Neural progenitor cell (in vitro differentiated cells): Measurements from ENCODE around the gene TFCP2. TPM values are rescaled to one million over a fixed set of nuclear protein-coding genes. Genes with fewer than 3 reads are reported as not detected.

Experiments used
- DNase-seq: peaks from one replicate; pipeline ENCODE4 v3.0.0-alpha.2; 2016; ENCODE audit warnings: low spot score
- H2AFZ ChIP-seq: fragments of 200-600 bp; sonication (generic); replicated peaks from 2 replicates; pipeline ENCODE4 v1.6.1; 2016; ENCODE audit warnings: antibody characterized with exemption
- H3F3A ChIP-seq: fragments of 200-600 bp; sonication (generic); 2 replicates; pipeline ENCODE4 v1.6.1; 2016; ENCODE audit warnings: antibody characterized with exemption, low read depth
- H3K27ac ChIP-seq: fragments of 200-600 bp; sonication (generic); 2 replicates; pipeline ENCODE4 v1.5.1; 2016; ENCODE audit warnings: mild to moderate bottlenecking
- H3K27me3 ChIP-seq: fragments of 200-600 bp; sonication (generic); 2 replicates; pipeline ENCODE4 v1.6.1; 2016; ENCODE audit warnings: mild to moderate bottlenecking, moderate library complexity
- H3K36me3 ChIP-seq: fragments of 200-600 bp; sonication (generic); 2 replicates; pipeline ENCODE4 v1.5.1; 2016
- H3K4me1 ChIP-seq: fragments of 200-600 bp; sonication (generic); 2 replicates; pipeline ENCODE4 v1.6.1; 2016; ENCODE audit warnings: mixed run types
- H3K4me2 ChIP-seq: fragments of 200-600 bp; sonication (generic); 2 replicates; pipeline ENCODE4 v1.6.1; 2016
- H3K4me3 ChIP-seq: fragments of 200-600 bp; sonication (generic); 2 replicates; pipeline ENCODE4 v1.5.1; 2016
- H3K79me2 ChIP-seq: fragments of 200-600 bp; sonication (generic); 2 replicates; pipeline ENCODE4 v1.6.1; 2016; ENCODE audit warnings: low read depth
- H3K9ac ChIP-seq: fragments of 200-600 bp; sonication (generic); 2 replicates; pipeline ENCODE4 v1.6.1; 2016
- H3K9me3 ChIP-seq: fragments of 200-600 bp; sonication (generic); 2 replicates; pipeline ENCODE4 v1.5.1; 2016; ENCODE audit warnings: low read depth
- H4K20me1 ChIP-seq: fragments of 200-600 bp; sonication (generic); 2 replicates; pipeline ENCODE4 v1.6.1; 2016; ENCODE audit warnings: low read depth
- H3K27ac Mint-ChIP-seq: 3 replicates; pipeline ENCODE4 v1.8.0; 2021; ENCODE audit warnings: mixed read lengths
- H3K27me3 Mint-ChIP-seq: 2 replicates; pipeline ENCODE4 v1.8.0; 2022; ENCODE audit warnings: low read depth, mild to moderate bottlenecking, inconsistent platforms, moderate library complexity, mixed read lengths; ENCODE audit not compliant: insufficient read depth
- H3K36me3 Mint-ChIP-seq: 3 replicates; pipeline ENCODE4 v1.8.0; 2021; ENCODE audit warnings: mixed read lengths
- H3K4me1 Mint-ChIP-seq: 3 replicates; pipeline ENCODE4 v1.8.0; 2021; ENCODE audit warnings: mixed read lengths
- H3K4me3 Mint-ChIP-seq: 3 replicates; pipeline ENCODE4 v1.8.0; 2021; ENCODE audit warnings: mild to moderate bottlenecking, moderate library complexity, mixed read lengths
- H3K9me3 Mint-ChIP-seq: 3 replicates; pipeline ENCODE4 v1.8.0; 2020; ENCODE audit warnings: mixed read lengths
- EZH2 ChIP-seq: fragments of 200-600 bp; sonication (generic); IDR thresholded peaks from 2 replicates; pipeline ENCODE4 v1.6.1; 2017; ENCODE audit warnings: antibody characterized with exemption, mild to moderate bottlenecking, moderate library complexity
- EZH2phosphoT487 ChIP-seq: fragments of 200-600 bp; sonication (generic); IDR thresholded peaks from 2 replicates; pipeline ENCODE4 v1.6.1; 2017; ENCODE audit warnings: antibody characterized with exemption
- total RNA-seq: library from RNA; depleted of rRNA; stranded (reverse); fragments of >200 nt; gene quantifications from 2 replicates; pipeline ENCODE4 v1.2.3, GENCODE V29; 2015; ENCODE audit warnings: low replicate concordance
- TF ChIP-seq, protein P1 (sequence below): fragments of 200-600 bp; sonication (generic); IDR thresholded peaks from 2 replicates; pipeline ENCODE4 v1.5.1; 2017; ENCODE audit warnings: antibody characterized with exemption, mild to moderate bottlenecking

TFCP2 gene
- total RNA-seq, 1 donor from 2014 or later = 28.8 TPM

DNA sequence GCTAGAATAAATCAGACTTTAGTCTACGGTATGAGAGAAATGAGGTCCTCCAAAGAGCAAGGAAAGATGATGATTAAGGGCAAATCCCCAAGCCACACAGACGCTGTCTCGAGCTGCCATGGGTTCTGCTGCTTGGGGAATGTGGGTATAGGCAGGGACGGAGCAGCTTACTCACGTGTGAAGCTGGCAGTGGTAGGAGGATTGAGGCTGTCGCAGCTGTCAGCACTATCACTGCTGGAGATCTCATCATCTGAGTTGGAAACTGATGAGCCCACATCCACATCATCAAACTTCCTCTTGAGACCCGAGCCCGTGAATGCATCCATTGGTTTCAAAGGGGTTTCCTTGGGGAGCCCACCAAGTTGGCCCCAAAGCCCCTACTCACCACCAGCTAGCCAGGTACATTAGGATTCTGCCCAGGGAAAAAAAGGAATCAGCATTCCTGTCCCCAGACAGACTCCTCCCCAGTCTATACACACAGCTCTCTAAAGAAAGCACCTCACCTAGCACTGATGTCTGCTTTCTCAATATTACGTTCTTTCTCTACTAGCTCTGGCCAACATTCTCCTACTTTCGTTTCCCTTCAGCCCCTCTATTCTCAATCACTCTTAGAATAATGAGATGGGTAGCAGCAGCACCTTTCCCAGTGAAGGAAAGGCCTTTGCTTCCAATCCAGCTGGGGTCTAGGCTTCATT lies 96.6 kb downstream of the TFCP2 start:
- no peak overlapping the region for H2AFZ ChIP-seq
- Mint-ChIP-seq H3K4me3 (no peak overlapping the region), H3K27ac (no peak overlapping the region), H3K4me1 (peaks cover 14% of the 10 kb centered on the region), H3K36me3 (peaks cover 16% of the 10 kb centered on the region), H3K27me3 (no peaks in the 10 kb centered on the region), H3K9me3 (no peaks in the 10 kb centered on the region)
- no peak overlapping the region for H3K9ac ChIP-seq
- no peaks in the 10 kb centered on the region for H3K36me3 ChIP-seq
- no peak overlapping the region for H3K4me3 ChIP-seq
- no peaks in the 10 kb centered on the region for H3K27me3 ChIP-seq
- peaks cover 58% of the 10 kb centered on the region for H4K20me1 ChIP-seq
- no peaks in the 10 kb centered on the region for H3K9me3 ChIP-seq
- peaks cover 1% of the 10 kb centered on the region for H3K4me1 ChIP-seq
- H3K27ac ChIP-seq = no peak overlapping the region
- peaks cover 65% of the 10 kb centered on the region for H3K79me2 ChIP-seq
- H3F3A ChIP-seq = no peaks in the 10 kb centered on the region
- H3K4me2 ChIP-seq = no peak overlapping the region
- TF ChIP-seq EZH2phosphoT487 (no peak), EZH2 (no peak)
- TF ChIP-seq, protein P1, sequence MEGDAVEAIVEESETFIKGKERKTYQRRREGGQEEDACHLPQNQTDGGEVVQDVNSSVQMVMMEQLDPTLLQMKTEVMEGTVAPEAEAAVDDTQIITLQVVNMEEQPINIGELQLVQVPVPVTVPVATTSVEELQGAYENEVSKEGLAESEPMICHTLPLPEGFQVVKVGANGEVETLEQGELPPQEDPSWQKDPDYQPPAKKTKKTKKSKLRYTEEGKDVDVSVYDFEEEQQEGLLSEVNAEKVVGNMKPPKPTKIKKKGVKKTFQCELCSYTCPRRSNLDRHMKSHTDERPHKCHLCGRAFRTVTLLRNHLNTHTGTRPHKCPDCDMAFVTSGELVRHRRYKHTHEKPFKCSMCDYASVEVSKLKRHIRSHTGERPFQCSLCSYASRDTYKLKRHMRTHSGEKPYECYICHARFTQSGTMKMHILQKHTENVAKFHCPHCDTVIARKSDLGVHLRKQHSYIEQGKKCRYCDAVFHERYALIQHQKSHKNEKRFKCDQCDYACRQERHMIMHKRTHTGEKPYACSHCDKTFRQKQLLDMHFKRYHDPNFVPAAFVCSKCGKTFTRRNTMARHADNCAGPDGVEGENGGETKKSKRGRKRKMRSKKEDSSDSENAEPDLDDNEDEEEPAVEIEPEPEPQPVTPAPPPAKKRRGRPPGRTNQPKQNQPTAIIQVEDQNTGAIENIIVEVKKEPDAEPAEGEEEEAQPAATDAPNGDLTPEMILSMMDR = no peak
- DNase-seq = no peak

DNA sequence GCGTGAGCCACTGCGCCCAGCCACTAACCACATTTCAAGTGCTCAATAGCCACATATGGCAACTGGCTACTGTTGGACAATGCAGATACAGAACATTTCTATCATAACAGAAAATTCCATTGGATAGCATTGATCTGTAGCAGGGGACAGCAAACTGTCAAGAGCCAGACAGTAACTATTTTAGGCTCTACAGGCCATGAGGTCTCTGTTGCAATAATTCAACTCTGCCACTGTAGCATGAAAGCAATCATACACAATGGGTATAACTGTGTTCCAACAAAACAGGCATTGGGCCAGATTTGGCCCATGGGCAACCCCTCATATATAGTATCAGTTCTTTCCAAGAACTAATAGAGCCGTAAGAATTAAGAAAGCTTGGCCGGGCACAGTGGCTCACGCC lies 97.5 kb downstream of the TFCP2 start:
- no peak for DNase-seq
- no peak overlapping the region for H3K27ac ChIP-seq
- H3K4me3 ChIP-seq = no peak overlapping the region
- TF ChIP-seq, protein P1 = no peak
- TF ChIP-seq EZH2 = no peak
- TF ChIP-seq EZH2phosphoT487 = no peak
- peaks cover 55% of the 10 kb centered on the region for H3K79me2 ChIP-seq
- H3K27me3 ChIP-seq = no peaks in the 10 kb centered on the region
- Mint-ChIP-seq H3K4me1 (peaks cover 7% of the 10 kb centered on the region), H3K4me3 (no peak overlapping the region), H3K27ac (no peak overlapping the region), H3K27me3 (no peaks in the 10 kb centered on the region), H3K9me3 (no peaks in the 10 kb centered on the region), H3K36me3 (peaks cover 16% of the 10 kb centered on the region)
- no peaks in the 10 kb centered on the region for H3K9me3 ChIP-seq
- H3K4me2 ChIP-seq = no peak overlapping the region
- H4K20me1 ChIP-seq = peaks cover 48% of the 10 kb centered on the region
- no peak overlapping the region for H2AFZ ChIP-seq
- no peaks in the 10 kb centered on the region for H3F3A ChIP-seq
- H3K9ac ChIP-seq = no peak overlapping the region
- H3K36me3 ChIP-seq = no peaks in the 10 kb centered on the region
- H3K4me1 ChIP-seq = no peaks in the 10 kb centered on the region

DNA sequence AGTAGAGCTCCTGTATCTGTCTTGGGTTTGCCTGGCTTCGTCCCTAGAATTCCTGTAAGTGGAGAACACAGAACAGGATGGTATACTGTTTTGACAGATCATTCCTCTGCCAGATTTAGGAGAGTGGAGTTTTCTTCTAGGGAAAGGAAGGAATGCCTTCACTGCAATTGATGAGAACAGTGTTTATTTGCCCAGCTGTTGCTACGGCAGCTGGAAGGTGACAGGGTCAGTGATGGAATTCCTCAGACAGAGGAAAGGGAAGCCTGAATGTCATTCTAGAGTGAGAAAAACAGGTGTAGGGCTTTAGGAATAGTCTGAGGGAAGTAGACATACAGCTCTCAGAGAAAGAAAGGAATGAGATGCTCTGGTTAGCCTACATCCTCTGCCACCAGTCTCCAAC lies 101.3 kb downstream of the TFCP2 start:
- H3K27ac ChIP-seq = no peak overlapping the region
- H3K79me2 ChIP-seq = peaks cover 20% of the 10 kb centered on the region
- no peak overlapping the region for H2AFZ ChIP-seq
- H3K9ac ChIP-seq = no peak overlapping the region
- Mint-ChIP-seq H3K9me3 (no peaks in the 10 kb centered on the region), H3K27me3 (no peaks in the 10 kb centered on the region), H3K4me3 (no peak overlapping the region), H3K27ac (no peak overlapping the region), H3K36me3 (peaks cover 26% of the 10 kb centered on the region), H3K4me1 (no peaks in the 10 kb centered on the region)
- peaks cover 23% of the 10 kb centered on the region for H4K20me1 ChIP-seq
- peaks cover 7% of the 10 kb centered on the region for H3K36me3 ChIP-seq
- TF ChIP-seq, protein P1 = no peak
- TF ChIP-seq EZH2phosphoT487 = no peak
- no peak for TF ChIP-seq EZH2
- no peak overlapping the region for H3K4me3 ChIP-seq
- no peaks in the 10 kb centered on the region for H3K9me3 ChIP-seq
- no peaks in the 10 kb centered on the region for H3K27me3 ChIP-seq
- no peak overlapping the region for H3K4me2 ChIP-seq
- no peaks in the 10 kb centered on the region for H3F3A ChIP-seq
- DNase-seq = no peak
- no peaks in the 10 kb centered on the region for H3K4me1 ChIP-seq
